WTC11 (cell line): Measurements from ENCODE around the gene STX8.

Experiments
- HMGXB4 ChIP-seq: sonication (generic); formaldehyde crosslinking; IDR thresholded peaks from 2 replicates; pipeline ENCODE4 v1.8.1; 2023; ENCODE audit warnings: mild to moderate bottlenecking, moderate library complexity, missing genetic modification reagents
- NR1H2 ChIP-seq: sonication (generic); formaldehyde crosslinking; IDR thresholded peaks from 2 replicates; pipeline ENCODE4 v1.9.0; 2021; ENCODE audit warnings: mild to moderate bottlenecking, moderate library complexity, missing genetic modification reagents
- SP1 ChIP-seq: sonication (generic); formaldehyde crosslinking; conservative IDR thresholded peaks from 2 replicates; pipeline ENCODE4 v1.8.1; 2022; ENCODE audit warnings: missing genetic modification reagents
- TF ChIP-seq, protein P1 (sequence below): fragments of 200-600 bp; IDR thresholded peaks from 2 replicates; pipeline ENCODE4 v1.8.0; 2022; ENCODE audit warnings: antibody characterized with exemption

DNA sequence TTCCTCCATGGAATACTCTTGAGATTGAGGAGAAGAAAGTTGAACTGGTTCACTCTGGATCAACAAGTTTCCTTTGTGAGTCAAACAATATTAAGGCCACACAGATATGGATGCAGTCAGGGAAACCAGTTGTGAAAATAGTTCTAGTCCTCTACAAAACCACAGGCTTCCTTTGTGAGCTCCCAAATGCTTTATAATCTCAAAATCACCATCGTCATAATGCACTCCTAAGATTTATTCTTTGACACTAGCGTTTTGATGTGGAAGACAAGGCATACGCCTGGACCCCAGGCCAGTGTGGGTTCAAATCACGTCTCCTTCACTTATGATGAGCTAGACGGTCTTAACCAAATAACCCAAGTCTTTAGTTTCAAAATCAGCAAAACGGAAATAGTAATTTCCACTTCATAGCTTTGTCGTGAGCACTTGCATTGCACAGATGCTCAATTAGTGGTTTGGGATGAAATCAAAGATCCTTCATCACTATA, 142.6 kb downstream of the STX8 start:
- TF ChIP-seq SP1 (CRISPR knock-in tag) (no peak), NR1H2 (CRISPR knock-in tag) (no peak), HMGXB4 (no peak)
- TF ChIP-seq, protein P1, sequence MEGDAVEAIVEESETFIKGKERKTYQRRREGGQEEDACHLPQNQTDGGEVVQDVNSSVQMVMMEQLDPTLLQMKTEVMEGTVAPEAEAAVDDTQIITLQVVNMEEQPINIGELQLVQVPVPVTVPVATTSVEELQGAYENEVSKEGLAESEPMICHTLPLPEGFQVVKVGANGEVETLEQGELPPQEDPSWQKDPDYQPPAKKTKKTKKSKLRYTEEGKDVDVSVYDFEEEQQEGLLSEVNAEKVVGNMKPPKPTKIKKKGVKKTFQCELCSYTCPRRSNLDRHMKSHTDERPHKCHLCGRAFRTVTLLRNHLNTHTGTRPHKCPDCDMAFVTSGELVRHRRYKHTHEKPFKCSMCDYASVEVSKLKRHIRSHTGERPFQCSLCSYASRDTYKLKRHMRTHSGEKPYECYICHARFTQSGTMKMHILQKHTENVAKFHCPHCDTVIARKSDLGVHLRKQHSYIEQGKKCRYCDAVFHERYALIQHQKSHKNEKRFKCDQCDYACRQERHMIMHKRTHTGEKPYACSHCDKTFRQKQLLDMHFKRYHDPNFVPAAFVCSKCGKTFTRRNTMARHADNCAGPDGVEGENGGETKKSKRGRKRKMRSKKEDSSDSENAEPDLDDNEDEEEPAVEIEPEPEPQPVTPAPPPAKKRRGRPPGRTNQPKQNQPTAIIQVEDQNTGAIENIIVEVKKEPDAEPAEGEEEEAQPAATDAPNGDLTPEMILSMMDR = no peak
